AG04449 (cell line): ENCODE results near the gene NUDT16.
"Not testable (repeated sequence)": the region's sequence is repeated elsewhere in the genome, so short reads cannot be mapped to it uniquely, and the experiment has no call there.

Experiments used
- CTCF ChIA-PET: fragments of 350-600 bp; formaldehyde crosslinking; extraction: SDS; loops from one replicate; lab custom pipeline; 2021; ENCODE audit warnings: antibody characterized with exemption; lab: Yijun Ruan, JAX
- POLR2A ChIA-PET: fragments of 400-600, 350-600 bp; formaldehyde crosslinking; extraction: SDS; loops from one replicate; lab custom pipeline; 2020; ENCODE audit warnings: antibody characterized with exemption, inconsistent platforms; lab: Yijun Ruan, JAX
- DNase-seq: peaks from one replicate; pipeline ENCODE4 v3.0.0-alpha.2; 2010; ENCODE audit warnings: low read depth, low spot score
- H3K4me3 ChIP-seq: 2 replicates; pipeline ENCODE4 v1.5.1; 2011; ENCODE audit warnings: low read depth, mild to moderate bottlenecking, control low read depth, low read length
- TF ChIP-seq, protein P1 (sequence below): IDR thresholded peaks from one replicate; pipeline ENCODE4 v1.5.1; 2011; ENCODE audit warnings: mild to moderate bottlenecking, moderate library complexity, low read length, control low read depth, inconsistent platforms; ENCODE audit not compliant: insufficient read depth; ENCODE audit errors: missing control alignments

NUDT16 gene

GRCh38 chr3:131374741-131375140 is 6.8 kb upstream of the NUDT16 start:
- POLR2A ChIA-PET: no interaction called here
- CTCF ChIA-PET: no interaction called here
- no peak for DNase-seq
- TF ChIP-seq, protein P1, sequence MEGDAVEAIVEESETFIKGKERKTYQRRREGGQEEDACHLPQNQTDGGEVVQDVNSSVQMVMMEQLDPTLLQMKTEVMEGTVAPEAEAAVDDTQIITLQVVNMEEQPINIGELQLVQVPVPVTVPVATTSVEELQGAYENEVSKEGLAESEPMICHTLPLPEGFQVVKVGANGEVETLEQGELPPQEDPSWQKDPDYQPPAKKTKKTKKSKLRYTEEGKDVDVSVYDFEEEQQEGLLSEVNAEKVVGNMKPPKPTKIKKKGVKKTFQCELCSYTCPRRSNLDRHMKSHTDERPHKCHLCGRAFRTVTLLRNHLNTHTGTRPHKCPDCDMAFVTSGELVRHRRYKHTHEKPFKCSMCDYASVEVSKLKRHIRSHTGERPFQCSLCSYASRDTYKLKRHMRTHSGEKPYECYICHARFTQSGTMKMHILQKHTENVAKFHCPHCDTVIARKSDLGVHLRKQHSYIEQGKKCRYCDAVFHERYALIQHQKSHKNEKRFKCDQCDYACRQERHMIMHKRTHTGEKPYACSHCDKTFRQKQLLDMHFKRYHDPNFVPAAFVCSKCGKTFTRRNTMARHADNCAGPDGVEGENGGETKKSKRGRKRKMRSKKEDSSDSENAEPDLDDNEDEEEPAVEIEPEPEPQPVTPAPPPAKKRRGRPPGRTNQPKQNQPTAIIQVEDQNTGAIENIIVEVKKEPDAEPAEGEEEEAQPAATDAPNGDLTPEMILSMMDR: no peak
- H3K4me3 ChIP-seq: no peak overlapping the region

DNA sequence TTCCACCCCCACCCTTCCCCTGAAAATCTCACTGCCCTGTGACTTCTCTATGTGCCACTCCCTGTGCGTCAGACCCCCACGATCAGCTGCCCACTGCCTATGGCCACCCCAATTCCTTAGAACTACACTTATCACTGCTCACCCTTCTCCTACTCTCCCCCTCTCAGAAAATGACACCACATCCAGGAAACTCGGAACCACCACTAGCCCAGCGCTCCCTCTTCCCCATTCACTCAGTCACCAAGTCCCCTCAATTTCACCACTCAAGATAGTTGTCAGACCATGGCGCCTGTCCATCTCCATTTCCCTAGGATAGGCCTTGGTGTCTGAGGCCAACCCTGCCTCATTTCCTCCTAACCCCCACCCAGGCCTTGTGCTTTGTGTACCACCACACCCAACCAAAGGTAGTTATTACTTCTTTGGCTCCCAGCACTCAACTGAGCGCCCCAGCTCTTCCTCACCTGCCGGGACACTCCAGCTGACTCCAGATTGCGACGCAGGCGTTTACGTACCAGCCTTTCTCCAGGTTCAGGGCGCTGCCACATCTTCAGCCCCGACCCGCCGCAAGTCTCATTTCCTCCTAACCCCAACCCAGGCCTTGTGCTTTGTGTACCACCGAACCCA is 641 bp upstream of the NUDT16 start:
- DNase-seq: not testable (repeated sequence)
- ChIA-PET CTCF (interaction anchor here (2.4 kb wide), 1 partner anchor 348 kb away, joined by 5 read pairs; no protein-coding TSS in a partner anchor), POLR2A (interaction anchor here (0.6 to 1.7 kb wide), 4 partner anchors 21 to 345 kb away, joined by 4 to 9 read pairs (median 5); no protein-coding TSS in a partner anchor)
- H3K4me3 ChIP-seq: peak overlapping the region; percentile 89

DNA sequence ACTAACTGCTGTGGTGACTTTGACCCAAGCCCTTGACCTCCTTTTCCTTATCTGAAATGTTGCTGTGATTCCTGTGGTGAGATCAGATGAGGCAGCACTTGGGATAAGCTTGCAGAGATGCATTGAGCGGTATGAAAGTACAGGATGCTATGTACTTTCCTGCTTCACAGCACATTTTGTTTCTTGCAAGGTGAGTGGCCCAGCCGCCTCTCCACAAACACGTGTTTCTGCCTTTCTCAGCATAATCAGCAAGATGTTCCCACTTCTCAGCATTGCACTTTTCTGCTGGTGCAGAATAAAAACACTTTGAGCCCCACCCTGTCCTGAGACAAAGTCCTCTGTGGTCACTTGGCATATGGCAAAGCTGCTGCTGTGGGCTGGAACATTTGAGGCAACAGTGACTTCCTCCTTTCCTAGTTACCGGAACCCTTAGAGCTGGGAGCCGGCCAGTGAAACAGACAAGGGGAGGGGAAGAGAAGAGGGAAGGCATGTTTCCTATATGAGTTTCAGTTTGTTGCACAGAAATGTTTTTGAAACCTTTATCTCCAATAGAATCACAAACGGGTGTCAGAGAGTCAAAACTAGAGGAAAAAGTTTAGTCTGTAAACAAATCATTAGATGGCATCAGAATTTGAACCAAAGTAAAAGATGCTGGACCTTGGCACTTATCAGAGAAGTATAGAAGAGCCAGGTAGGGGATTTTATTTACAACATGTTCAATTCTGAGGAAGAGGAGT is 5.0 kb downstream of the NUDT16 start:
- CTCF ChIA-PET: no interaction called here
- TF ChIP-seq, protein P1: no peak
- DNase-seq: no peak
- H3K4me3 ChIP-seq: no peak overlapping the region
- POLR2A ChIA-PET: no interaction called here

DNA sequence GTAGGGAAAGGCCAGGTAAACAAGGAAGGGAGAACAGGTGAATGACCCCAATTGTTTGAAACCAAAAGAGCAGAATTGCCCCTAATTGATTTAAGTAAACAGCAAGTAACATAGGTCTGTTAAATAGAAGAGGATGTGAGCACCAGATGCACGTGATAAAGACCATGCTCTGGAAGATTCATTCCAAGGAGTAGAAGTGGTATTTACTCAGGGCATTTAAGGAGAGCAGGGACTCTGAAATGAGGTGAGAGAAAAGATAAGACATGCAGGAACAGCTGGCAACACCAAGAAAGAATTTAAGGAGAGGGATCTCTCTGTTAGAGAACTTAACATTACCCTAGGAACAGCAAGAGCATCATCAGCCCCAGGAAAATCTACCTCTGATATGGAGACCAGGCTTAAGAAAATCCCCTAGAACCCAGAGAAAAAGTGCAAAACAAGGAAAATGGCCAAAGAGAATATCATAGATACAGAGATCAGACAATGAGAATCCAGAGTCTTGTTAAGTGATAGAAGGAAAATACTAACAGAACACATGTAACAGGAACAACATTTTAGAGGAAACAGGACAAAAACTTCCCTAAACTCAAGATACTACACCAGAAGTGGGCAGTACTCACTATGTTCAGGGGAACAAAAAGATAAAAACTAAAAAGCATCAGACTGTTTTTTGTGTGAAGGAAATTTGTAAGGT is 6.4 kb downstream of the NUDT16 start:
- ChIA-PET CTCF (no interaction called here), POLR2A (no interaction called here)
- TF ChIP-seq, protein P1: no peak

GRCh38 chr3:131388490-131388799 is 6.9 kb downstream of the NUDT16 start:
- TF ChIP-seq, protein P1: no peak
- ChIA-PET CTCF (no interaction called here), POLR2A (no interaction called here)
- DNase-seq: no peak
- H3K4me3 ChIP-seq: no peak overlapping the region

More for the DNA sequence above, 6.4 kb downstream of the NUDT16 start:
- H3K4me3 ChIP-seq: no peak overlapping the region
- DNase-seq: no peak

DNA sequence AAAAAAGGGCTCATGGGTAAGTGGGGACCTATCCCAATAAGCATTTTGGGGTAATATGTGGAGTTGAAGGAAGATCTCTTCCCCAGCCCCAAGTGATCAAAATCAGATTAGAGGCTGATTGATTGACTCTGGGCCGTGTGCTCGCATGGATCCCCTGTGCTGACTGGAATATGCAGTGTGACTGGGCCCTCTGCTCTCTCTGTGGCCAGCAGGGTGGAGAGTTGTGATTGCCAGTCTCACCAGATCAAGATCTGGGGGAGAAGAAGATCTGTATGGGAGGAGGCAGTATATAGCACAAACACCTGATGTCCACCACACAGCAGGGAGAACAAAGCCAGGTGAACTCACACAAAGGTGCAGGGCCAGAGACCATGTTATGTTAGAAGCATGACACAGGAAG is 8.8 kb downstream of the NUDT16 start:
- POLR2A ChIA-PET: no interaction called here
- no peak for DNase-seq
- CTCF ChIA-PET: no interaction called here
- H3K4me3 ChIP-seq: no peak overlapping the region
- TF ChIP-seq, protein P1: no peak
